ENCODE results near the gene RNF112.
"Not testable (repeated sequence)": the region's sequence is repeated elsewhere in the genome, so short reads cannot be mapped to it uniquely, and the experiment has no call there.

Gene RNF112

DNA sequence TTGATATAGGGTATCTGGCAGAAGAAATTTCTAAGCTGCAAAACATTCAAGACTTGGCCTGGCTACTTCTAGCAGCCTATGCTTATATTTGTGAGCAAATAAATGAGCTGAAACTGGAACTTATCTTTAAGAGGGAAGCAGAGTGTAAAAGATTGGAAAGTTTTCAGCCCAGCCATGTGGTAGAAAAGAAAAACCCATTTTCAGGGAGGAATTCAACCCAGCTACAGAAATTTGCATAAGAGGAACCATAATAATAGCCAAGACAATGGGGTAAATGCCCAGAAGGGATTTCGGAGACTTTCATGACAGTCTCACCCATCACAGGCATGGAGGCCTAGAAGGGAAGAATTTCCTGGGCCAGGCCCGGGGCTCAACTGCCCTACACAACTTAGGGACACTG is 31.7 kb downstream of the RNF112 start:
- H3K4me2 ChIP-seq, result peak overlapping the region in 1 of 11 experiments; percentile 38; a peak in 1 of 22 replicates
- H3K9me3 ChIP-seq (replicated peaks in 1 of 11), result peaks cover 23 to 35% (median 32%) of the 10 kb centered on the region in 11 experiments
- no peak overlapping the region for H3K4me3 ChIP-seq
- no peaks in the 10 kb centered on the region; a peak in 1 of 22 replicates for H4K20me1 ChIP-seq
- H3K4me1 ChIP-seq, result peaks cover 0 to 14% (median 0%) of the 10 kb centered on the region in 10 experiments; a peak in 4 of 20 replicates
- H3K27me3 ChIP-seq, result no peaks in the 10 kb centered on the region
- peaks cover 0 to 8% (median 0%) of the 10 kb centered on the region in 11 experiments; a peak in 2 of 22 replicates for H3K36me3 ChIP-seq
- no peak overlapping the region for H3K27ac ChIP-seq
- no peak overlapping the region for H3K9ac ChIP-seq
- no peak for TF ChIP-seq Cebpa-rat (IDR thresholded peaks at IDR 0.05)

DNA sequence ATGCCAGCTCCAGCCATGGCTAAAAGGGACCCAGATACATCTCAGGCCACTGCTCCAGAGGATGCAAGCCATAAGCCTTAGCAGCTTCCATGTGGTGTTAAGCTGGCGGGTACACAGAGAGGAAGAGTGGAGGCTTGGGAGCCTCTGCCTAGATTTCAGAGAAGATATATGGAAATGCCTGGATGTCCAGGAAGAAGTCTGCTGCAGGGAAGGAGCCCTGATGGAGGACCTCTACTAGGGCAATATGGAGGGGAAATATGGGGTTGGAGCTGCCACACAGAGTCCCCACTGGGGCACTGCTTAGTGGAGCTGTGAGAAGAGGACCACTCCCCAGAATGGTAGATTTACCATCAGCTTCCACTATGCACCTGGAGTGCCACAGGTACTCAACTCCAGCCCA is 32.1 kb downstream of the RNF112 start:
- no peak for TF ChIP-seq Cebpa-rat (IDR thresholded peaks at IDR 0.05)
- H3K4me2 ChIP-seq, result peak overlapping the region in 1 of 11 experiments; percentile 38; a peak in 1 of 22 replicates
- H3K27me3 ChIP-seq, result no peaks in the 10 kb centered on the region
- no peak overlapping the region for H3K27ac ChIP-seq
- H3K4me3 ChIP-seq, result no peak overlapping the region
- H4K20me1 ChIP-seq, result peaks cover 0 to 3% (median 0%) of the 10 kb centered on the region in 11 experiments; a peak in 1 of 22 replicates
- H3K9me3 ChIP-seq (replicated peaks in 1 of 11), result peaks cover 23 to 35% (median 32%) of the 10 kb centered on the region in 11 experiments
- peaks cover 0 to 18% (median 0%) of the 10 kb centered on the region in 10 experiments; a peak in 4 of 20 replicates for H3K4me1 ChIP-seq
- no peak overlapping the region for H3K9ac ChIP-seq
- peaks cover 0 to 8% (median 0%) of the 10 kb centered on the region in 11 experiments; a peak in 2 of 22 replicates for H3K36me3 ChIP-seq

DNA sequence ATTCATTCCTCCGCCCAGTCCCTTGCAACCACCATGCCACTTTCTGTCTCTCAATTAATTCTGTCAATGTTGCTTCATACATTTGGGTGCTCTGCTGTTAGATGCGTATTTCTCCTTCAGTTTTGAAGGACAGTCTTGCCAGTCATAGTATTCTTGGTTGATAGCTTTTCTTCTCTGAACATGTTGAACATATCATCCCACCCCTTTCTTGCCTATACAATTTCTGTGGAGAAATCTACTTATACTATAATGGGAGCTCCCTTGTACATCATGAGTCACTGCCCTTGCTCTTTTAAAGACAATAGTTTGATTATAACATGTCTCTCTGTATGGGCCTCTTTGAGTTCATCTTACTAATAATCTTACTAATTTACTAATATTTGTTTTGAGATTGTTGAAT is 34.1 kb downstream of the RNF112 start:
- Histone ChIP-seq H3K4me2 (no peak overlapping the region), H3K9me3 (replicated peaks in 1 of 11) (peaks cover 23 to 35% (median 32%) of the 10 kb centered on the region in 11 experiments), H3K4me1 (peaks cover 0 to 36% (median 0%) of the 10 kb centered on the region in 10 experiments; a peak in 4 of 20 replicates), H3K4me3 (no peak overlapping the region), H4K20me1 (peaks cover 0 to 3% (median 0%) of the 10 kb centered on the region in 11 experiments; a peak in 1 of 22 replicates), H3K9ac (no peak overlapping the region), H3K36me3 (peaks cover 0 to 8% (median 0%) of the 10 kb centered on the region in 11 experiments; a peak in 2 of 22 replicates), H3K27me3 (0 out of 22 replicates have a peak, but pooled peaks cover 0 to 4% (median 0%) of the 10 kb centered on the region in 11 experiments), H3K27ac (no peak overlapping the region)
- TF ChIP-seq Cebpa-rat (IDR thresholded peaks at IDR 0.05), result no peak

DNA sequence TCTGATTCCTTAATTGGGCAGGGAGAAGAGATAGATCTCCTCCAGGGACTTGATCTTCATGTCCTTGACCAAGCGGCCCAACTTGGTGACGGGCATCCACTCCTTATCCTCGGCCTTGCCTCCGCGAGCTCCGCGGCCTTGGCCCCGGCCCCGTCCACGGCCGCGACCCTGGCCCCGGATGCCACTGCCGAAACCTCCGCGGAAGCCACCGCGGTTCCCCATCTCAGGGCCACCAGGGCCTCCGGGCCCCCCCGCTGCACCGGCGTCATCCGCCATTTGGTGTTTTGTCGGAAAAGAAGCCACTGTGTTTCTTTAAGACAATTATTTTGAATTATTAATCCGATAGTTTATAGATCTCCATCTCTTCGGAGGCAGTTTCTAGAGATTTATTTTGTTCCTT is 35.5 kb downstream of the RNF112 start:
- H3K4me3 ChIP-seq, H3K36me3 ChIP-seq, H3K9ac ChIP-seq, H4K20me1 ChIP-seq, H3K4me2 ChIP-seq, H3K27ac ChIP-seq, H3K27me3 ChIP-seq: not testable (repeated sequence)
- peaks cover 23 to 35% (median 32%) of the 10 kb centered on the region in 11 experiments for H3K9me3 ChIP-seq (replicated peaks in 1 of 11)
- peaks cover 0 to 36% (median 0%) of the 10 kb centered on the region in 10 experiments; a peak in 4 of 20 replicates for H3K4me1 ChIP-seq

DNA sequence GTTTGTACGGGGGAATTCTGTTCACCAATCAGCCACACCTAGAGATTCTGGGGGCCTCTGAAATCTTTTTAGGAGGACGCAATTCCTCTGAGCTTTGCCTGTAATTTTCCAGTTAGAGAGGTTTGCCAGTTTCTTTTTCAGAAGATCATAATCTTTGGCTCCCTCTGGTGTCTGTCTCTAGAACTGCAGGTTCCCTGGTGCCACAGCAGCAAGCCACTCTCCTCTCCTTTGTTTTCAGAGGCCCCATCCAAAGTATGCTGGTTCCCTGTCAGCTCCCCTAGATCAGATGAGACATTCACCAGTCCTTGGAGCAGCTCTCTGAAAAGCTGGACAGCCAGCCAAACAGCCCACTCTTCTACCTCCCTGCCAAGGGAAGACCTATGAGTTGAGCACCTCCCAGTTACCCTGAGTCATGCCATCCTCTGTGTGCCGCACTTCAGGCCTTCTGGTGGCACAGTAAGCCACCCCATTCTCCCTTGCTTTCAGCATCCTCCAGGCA is 36.1 kb downstream of the RNF112 start:
- peaks cover 0 to 8% (median 0%) of the 10 kb centered on the region in 11 experiments; a peak in 2 of 22 replicates for H3K36me3 ChIP-seq
- peaks cover 0 to 3% (median 0%) of the 10 kb centered on the region in 11 experiments; a peak in 1 of 22 replicates for H4K20me1 ChIP-seq
- 0 out of 22 replicates have a peak, but pooled peaks cover 0 to 4% (median 0%) of the 10 kb centered on the region in 11 experiments for H3K27me3 ChIP-seq
- H3K9me3 ChIP-seq (replicated peaks in 1 of 11), result peaks cover 23 to 35% (median 32%) of the 10 kb centered on the region in 11 experiments
- no peak overlapping the region for H3K4me3 ChIP-seq
- TF ChIP-seq Cebpa-rat (IDR thresholded peaks at IDR 0.05), result no peak
- H3K4me1 ChIP-seq, result peaks cover 0 to 36% (median 0%) of the 10 kb centered on the region in 10 experiments; a peak in 4 of 20 replicates
- no peak overlapping the region; a peak in 1 of 22 replicates for H3K27ac ChIP-seq
- H3K4me2 ChIP-seq, result peak overlapping the region in 2 of 11 experiments; percentile 44 to 76; a peak in 4 of 22 replicates
- H3K9ac ChIP-seq, result no peak overlapping the region

DNA sequence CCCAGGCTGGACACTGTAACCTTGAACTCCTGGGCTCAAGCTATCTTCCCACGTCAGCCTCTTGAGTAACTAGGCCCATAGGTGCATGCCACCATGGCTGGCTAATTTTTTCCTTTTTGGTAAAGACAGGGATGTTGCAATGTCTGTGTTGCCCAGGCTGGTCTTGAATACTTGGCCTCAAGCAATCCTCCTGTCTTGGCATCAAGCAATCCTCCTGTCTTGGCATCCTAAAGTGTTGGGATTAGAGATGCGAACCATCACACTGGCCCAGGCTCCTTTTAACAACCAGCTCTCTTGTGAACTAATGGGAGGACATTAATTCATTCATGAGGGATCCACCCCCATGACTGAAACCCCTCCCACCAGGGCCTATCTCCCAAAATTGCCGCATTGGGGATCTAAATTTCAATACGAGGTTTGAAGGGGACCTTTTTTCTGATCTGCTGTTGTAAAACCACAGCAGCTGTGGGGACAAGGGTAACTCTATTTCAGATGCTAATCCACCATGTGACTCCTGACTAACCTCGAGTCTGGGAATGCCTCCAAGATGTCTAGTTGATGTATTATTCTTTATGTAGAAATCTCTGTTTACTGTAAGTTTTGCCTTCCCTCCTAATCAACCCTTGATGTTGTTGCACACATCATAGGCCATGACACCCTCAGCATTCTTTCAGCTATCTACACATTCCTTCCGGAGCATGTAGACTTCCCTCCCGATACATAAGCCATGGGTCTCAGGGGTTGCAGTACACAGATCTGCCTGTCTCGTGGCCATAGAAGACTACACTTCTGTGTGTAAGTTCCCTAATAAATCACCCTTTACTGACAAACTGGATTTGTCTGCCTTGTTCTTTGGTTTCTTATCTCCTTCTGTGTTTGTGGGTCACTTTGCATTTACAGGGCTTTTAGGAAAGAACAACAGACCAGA is 37.6 kb downstream of the RNF112 start:
- Histone ChIP-seq H3K9me3 (replicated peaks in 1 of 11) (peaks cover 9 to 21% (median 17%) of the 10 kb centered on the region in 11 experiments), H3K9ac (peak overlapping the region in 1 of 11 experiments; percentile 23; a peak in 1 of 22 replicates), H3K4me3 (no peak overlapping the region), H4K20me1 (peaks cover 0 to 3% (median 0%) of the 10 kb centered on the region in 11 experiments; a peak in 2 of 22 replicates), H3K36me3 (no peaks in the 10 kb centered on the region), H3K4me1 (peaks cover 0 to 28% (median 0%) of the 10 kb centered on the region in 10 experiments; a peak in 4 of 20 replicates), H3K27ac (peak overlapping the region in 2 of 11 experiments; percentile 12 to 43; a peak in 2 of 22 replicates), H3K4me2 (peak overlapping the region in 2 of 11 experiments; percentile 44 to 76; a peak in 4 of 22 replicates), H3K27me3 (0 out of 22 replicates have a peak, but pooled peaks cover 0 to 4% (median 0%) of the 10 kb centered on the region in 11 experiments)
- no peak for TF ChIP-seq Cebpa-rat (IDR thresholded peaks at IDR 0.05)

DNA sequence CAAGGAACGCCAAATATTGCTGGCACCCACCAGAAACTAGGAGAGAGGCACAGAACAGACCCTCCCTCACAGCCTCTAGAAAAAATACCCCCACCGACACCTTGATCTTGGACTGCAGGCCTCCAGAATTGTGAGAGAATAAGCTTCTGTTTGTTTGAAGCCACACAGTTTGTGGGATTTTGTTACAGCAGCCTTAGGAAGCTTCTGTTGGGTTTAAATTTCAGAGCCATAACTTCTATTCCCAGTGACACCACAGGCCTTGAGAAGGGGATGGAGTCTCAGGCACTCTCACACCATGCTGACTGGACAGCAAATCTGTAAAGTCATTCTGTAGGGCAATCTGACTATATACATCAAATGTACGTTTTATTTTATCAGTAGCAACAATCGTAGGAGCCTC is 38.6 kb downstream of the RNF112 start:
- Histone ChIP-seq H4K20me1 (peaks cover 0 to 3% (median 0%) of the 10 kb centered on the region in 11 experiments; a peak in 2 of 22 replicates), H3K27me3 (0 out of 22 replicates have a peak, but pooled peaks cover 0 to 4% (median 0%) of the 10 kb centered on the region in 11 experiments), H3K4me2 (peak overlapping the region in 2 of 11 experiments; percentile 44 to 76; a peak in 2 of 22 replicates), H3K9ac (no peak overlapping the region), H3K4me3 (no peak overlapping the region), H3K27ac (peak overlapping the region in 1 of 11 experiments; percentile 43; a peak in 1 of 22 replicates), H3K36me3 (no peaks in the 10 kb centered on the region), H3K9me3 (replicated peaks in 1 of 11) (peaks cover 0 to 11% (median 8%) of the 10 kb centered on the region in 11 experiments; a peak in 15 of 22 replicates), H3K4me1 (peaks cover 0 to 28% (median 0%) of the 10 kb centered on the region in 10 experiments; a peak in 4 of 20 replicates)
- TF ChIP-seq Cebpa-rat (IDR thresholded peaks at IDR 0.05), result no peak

DNA sequence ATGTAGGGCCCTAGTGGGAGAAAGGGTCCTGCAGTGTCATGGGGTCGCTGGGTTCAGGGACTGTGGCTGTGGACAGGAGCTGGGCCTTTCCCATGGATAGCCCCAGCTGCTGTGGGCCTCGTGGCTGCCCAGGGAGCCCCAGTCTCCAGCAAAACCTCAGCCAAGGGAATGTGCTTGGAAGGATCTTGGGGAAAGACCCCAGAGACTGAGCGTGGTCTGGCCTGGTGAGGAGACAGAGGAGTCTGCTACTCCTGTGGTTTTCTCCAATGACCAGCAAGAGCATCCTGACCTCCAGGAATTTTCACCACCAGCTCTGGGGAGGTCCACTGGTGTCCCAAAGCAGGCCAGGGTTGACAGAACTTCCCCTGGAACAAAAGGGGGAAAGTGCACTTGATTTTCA is 42.3 kb downstream of the RNF112 start:
- TF ChIP-seq Cebpa-rat (IDR thresholded peaks at IDR 0.05), result no peak
- Histone ChIP-seq H3K4me3 (no peak overlapping the region), H3K36me3 (no peaks in the 10 kb centered on the region), H4K20me1 (no peaks in the 10 kb centered on the region; a peak in 2 of 22 replicates), H3K9me3 (replicated peaks in 1 of 11) (no peaks in the 10 kb centered on the region), H3K27me3 (0 out of 22 replicates have a peak, but pooled peaks cover 0 to 4% (median 0%) of the 10 kb centered on the region in 11 experiments), H3K27ac (no peak overlapping the region), H3K4me1 (peaks cover 0 to 16% (median 0%) of the 10 kb centered on the region in 10 experiments; a peak in 4 of 20 replicates), H3K4me2 (no peak overlapping the region), H3K9ac (no peak overlapping the region)

Data from BLaER1 treated with 17β-estradiol and CSF1 and Interleukin-3, amounts not matched to agents 10 nM and 100 nM (cell line).